SKM-1 treated with dmso at 0.1 percent for 144 hours (cell line): ENCODE measurements around the gene JPH2.

Experiments
- DNase-seq: peaks from one replicate; lab custom pipeline; 2025; ENCODE audit not compliant: unreplicated experiment; lab: John Stamatoyannopoulos, UW

Gene JPH2

GRCh38 chr20:44104798-44105517, 82.0 kb downstream of the JPH2 start:
- no peak for DNase-seq

GRCh38 chr20:44102582-44102981, 84.4 kb downstream of the JPH2 start:
- no peak for DNase-seq

- no peak for DNase-seq
Observed at GRCh38 chr20:44099832-44100231, 87.2 kb downstream of the JPH2 start.

- no peak for DNase-seq
Observed at GRCh38 chr20:44098657-44099056, 88.3 kb downstream of the JPH2 start.

- no peak for DNase-seq
Observed at GRCh38 chr20:44098256-44098630, 88.7 kb downstream of the JPH2 start.

- no peak for DNase-seq
Observed at GRCh38 chr20:44097521-44098255, 89.3 kb downstream of the JPH2 start.

GRCh38 chr20:44095831-44096230, 91.2 kb downstream of the JPH2 start:
- no peak for DNase-seq

- no peak for DNase-seq
Observed at GRCh38 chr20:44093249-44093582, 93.8 kb downstream of the JPH2 start.

- DNase-seq = peak; percentile 61
Observed at GRCh38 chr20:44092551-44093248, 94.3 kb downstream of the JPH2 start.

GRCh38 chr20:44091026-44091425, 96.0 kb downstream of the JPH2 start:
- no peak for DNase-seq

- DNase-seq = no peak
Observed at GRCh38 chr20:44089987-44090674, 96.9 kb downstream of the JPH2 start.

- no peak for DNase-seq
Observed at GRCh38 chr20:44087857-44088120, 99.2 kb downstream of the JPH2 start.

- no peak for DNase-seq
Observed at GRCh38 chr20:44087051-44087856, 99.7 kb downstream of the JPH2 start.

- no peak for DNase-seq
Observed at GRCh38 chr20:44085616-44086434, 101.2 kb downstream of the JPH2 start.

GRCh38 chr20:44084891-44085290, 102.1 kb downstream of the JPH2 start:
- DNase-seq = no peak

GRCh38 chr20:44084439-44084838, 102.5 kb downstream of the JPH2 start:
- no peak for DNase-seq

- DNase-seq = no peak
Observed at GRCh38 chr20:44083220-44083933, 103.6 kb downstream of the JPH2 start.

GRCh38 chr20:44081888-44082287, 105.1 kb downstream of the JPH2 start:
- no peak for DNase-seq

- DNase-seq = no peak
Observed at GRCh38 chr20:44081476-44081875, 105.5 kb downstream of the JPH2 start.
